IMR-90 (cell line): ENCODE measurements around the gene TRIM28. TPM values are rescaled to one million over a fixed set of nuclear protein-coding genes. Genes with fewer than 3 reads are reported as not detected.

Experiments
- ATAC-seq: fragments of 200-7000 bp; cut with Tn5 transposase; 2 replicates; pipeline ENCODE4 v1.9.1; 2020; ENCODE audit warnings: low read depth, mild to moderate bottlenecking, moderate library complexity
- BruUV-seq: library from RNA; stranded (reverse); fragments of 400-500 nt; replicated peaks from 2 replicates; lab custom pipeline; 2021; lab: Mats Ljungman, UMichigan
- CTCF ChIA-PET: fragments of 300-600 bp; formaldehyde crosslinking; extraction: SDS; loops from one replicate; lab custom pipeline; 2021; ENCODE audit warnings: antibody characterized with exemption; lab: Yijun Ruan, JAX
- POLR2A ChIA-PET: fragments of 300-600 bp; sonication (Branson Sonifier 250); formaldehyde crosslinking; loops from one replicate; lab custom pipeline; 2022; ENCODE audit warnings: antibody characterized with exemption; ENCODE audit not compliant: unreplicated experiment; lab: Charles Lee
- DNase-seq: peaks from one replicate; pipeline ENCODE4 v3.0.0; 2013
- H2AFZ ChIP-seq: replicated peaks from 2 replicates; pipeline ENCODE3; 2013; ENCODE audit warnings: low read length, mild to moderate bottlenecking; ENCODE audit not compliant: poor library complexity
- H2AK5ac ChIP-seq: 2 replicates; pipeline ENCODE4 v1.6.1; 2013; ENCODE audit warnings: low read depth, low read length, inconsistent platforms
- H2AK9ac ChIP-seq: replicated peaks from 2 replicates; pipeline ENCODE3; 2013; ENCODE audit warnings: mild to moderate bottlenecking, low read depth, low read length, moderate library complexity; ENCODE audit not compliant: poor library complexity
- H2BK120ac ChIP-seq: 2 replicates; pipeline ENCODE4 v1.6.1; 2013; ENCODE audit warnings: low read depth, low read length, inconsistent platforms
- H2BK15ac ChIP-seq: 3 replicates; pipeline ENCODE4 v1.6.1; 2013; ENCODE audit warnings: low read depth, low read length, inconsistent platforms
- H2BK20ac ChIP-seq: 2 replicates; pipeline ENCODE4 v1.6.1; 2013; ENCODE audit warnings: low read depth, mild to moderate bottlenecking, inconsistent platforms, low read length, moderate library complexity
- H2BK5ac ChIP-seq: 2 replicates; pipeline ENCODE4 v1.6.1; 2013; ENCODE audit warnings: mild to moderate bottlenecking, low read depth, low read length, inconsistent platforms; ENCODE audit not compliant: poor library complexity, severe bottlenecking
- H3K14ac ChIP-seq: replicated peaks from 2 replicates; pipeline ENCODE4 v1.6.1; 2013; ENCODE audit warnings: low read depth, low read length, inconsistent platforms
- H3K18ac ChIP-seq: 2 replicates; pipeline ENCODE4 v1.6.1; 2013; ENCODE audit warnings: low read depth, low read length, control low read depth
- H3K23ac ChIP-seq: 2 replicates; pipeline ENCODE4 v1.6.1; 2013; ENCODE audit warnings: low read depth, low read length, inconsistent platforms
- H3K27ac ChIP-seq: 2 replicates; pipeline ENCODE4 v1.5.1; 2013; ENCODE audit warnings: mild to moderate bottlenecking, control low read depth, low read length; ENCODE audit not compliant: insufficient read depth
- H3K27me3 ChIP-seq: 2 replicates; pipeline ENCODE4 v1.6.1; 2013; ENCODE audit warnings: low read length; ENCODE audit not compliant: control insufficient read depth, insufficient read depth
- H3K36me3 ChIP-seq: 2 replicates; pipeline ENCODE4 v1.6.1; 2013; ENCODE audit warnings: low read length, mixed read lengths; ENCODE audit not compliant: control insufficient read depth, insufficient read depth
- H3K4ac ChIP-seq: 2 replicates; pipeline ENCODE4 v1.6.1; 2013; ENCODE audit warnings: low read depth, low read length, inconsistent platforms
- H3K4me1 ChIP-seq: 2 replicates; pipeline ENCODE4 v1.6.1; 2013; ENCODE audit warnings: low read length, mixed read lengths; ENCODE audit not compliant: control insufficient read depth, insufficient read depth
- H3K4me2 ChIP-seq: 2 replicates; pipeline ENCODE4 v1.6.1; 2013; ENCODE audit warnings: low read depth, mild to moderate bottlenecking, control low read depth, low read length, moderate library complexity
- H3K4me3 ChIP-seq: 2 replicates; pipeline ENCODE4 v1.5.1; 2013; ENCODE audit warnings: low read depth, mild to moderate bottlenecking, control low read depth, low read length, moderate library complexity; ENCODE audit not compliant: insufficient read depth
- H3K56ac ChIP-seq: 2 replicates; pipeline ENCODE4 v1.6.1; 2013; ENCODE audit warnings: low read length, inconsistent platforms; ENCODE audit not compliant: insufficient read depth; ENCODE audit errors: extremely low read depth
- H3K79me1 ChIP-seq, 2 experiments: 2 replicates each; pipeline ENCODE4 v1.6.1; 2013; ENCODE audit warnings: low read length in 2 of 2, inconsistent platforms in 1 of 2, low read depth in 1 of 2
- H3K9ac ChIP-seq: 2 replicates; pipeline ENCODE4 v1.6.1; 2013; ENCODE audit warnings: low read depth, low read length, control low read depth
- H3K9me1 ChIP-seq: 2 replicates; pipeline ENCODE4 v1.6.1; 2013; ENCODE audit warnings: low read length, inconsistent platforms; ENCODE audit not compliant: insufficient read depth
- H3K9me3 ChIP-seq: 2 replicates; pipeline ENCODE4 v1.6.1; 2013; ENCODE audit warnings: low read length; ENCODE audit not compliant: control insufficient read depth, insufficient read depth
- H4K20me1 ChIP-seq: 2 replicates; pipeline ENCODE4 v1.6.1; 2013; ENCODE audit warnings: low read length, inconsistent platforms; ENCODE audit not compliant: insufficient read depth
- H4K5ac ChIP-seq: 2 replicates; pipeline ENCODE4 v1.6.1; 2013; ENCODE audit warnings: mild to moderate bottlenecking, low read depth, low read length, control low read depth
- H4K8ac ChIP-seq, 2 experiments: 2 replicates each; pipeline ENCODE4 v1.6.1; 2013; ENCODE audit warnings: low read depth in 2 of 2, low read length in 2 of 2, control low read depth in 1 of 2, inconsistent platforms in 1 of 2
- H4K91ac ChIP-seq: 2 replicates; pipeline ENCODE4 v1.6.1; 2013; ENCODE audit warnings: low read depth, low read length, inconsistent platforms; ENCODE audit not compliant: insufficient read depth
- BHLHE40 ChIP-seq: fragments of 150-350 bp; IDR thresholded peaks from 2 replicates; pipeline ENCODE4 v1.6.1; 2016; ENCODE audit warnings: mild to moderate bottlenecking, low read depth, low read length
- CEBPB ChIP-seq: IDR thresholded peaks from 2 replicates; pipeline ENCODE4 v1.6.1; 2012; ENCODE audit warnings: low read depth, low read length, improper control_type of control experiment
- CTCF ChIP-seq: conservative IDR thresholded peaks from 2 replicates; pipeline ENCODE4 v1.5.1; 2012; ENCODE audit warnings: mild to moderate bottlenecking, low read depth, low read length, improper control_type of control experiment
- FOS ChIP-seq: fragments of 150-350 bp; IDR thresholded peaks from 2 replicates; pipeline ENCODE4 v1.6.1; 2016; ENCODE audit warnings: low read depth, low read length
- NFE2L2 ChIP-seq: fragments of 150-350 bp; IDR thresholded peaks from 2 replicates; pipeline ENCODE4 v1.6.1; 2016; ENCODE audit warnings: low read depth, mild to moderate bottlenecking, low read length
- POLR2A ChIP-seq: IDR thresholded peaks from 2 replicates; pipeline ENCODE4 v1.6.1; 2012; ENCODE audit warnings: mild to moderate bottlenecking, low read depth, low read length
- RCOR1 ChIP-seq: IDR thresholded peaks from 2 replicates; pipeline ENCODE4 v1.6.1; 2012; ENCODE audit warnings: mild to moderate bottlenecking, low read length, improper control_type of control experiment; ENCODE audit not compliant: insufficient replicate concordance
- RFX5 ChIP-seq: IDR thresholded peaks from 2 replicates; pipeline ENCODE4 v1.8.0; 2012; ENCODE audit warnings: low read depth, mild to moderate bottlenecking, low read length, moderate library complexity
- USF2 ChIP-seq: fragments of 150-350 bp; IDR thresholded peaks from 2 replicates; pipeline ENCODE4 v1.6.1; 2017; ENCODE audit warnings: mild to moderate bottlenecking, antibody characterized with exemption, low read length, low read depth
- WGBS, 2 experiments: methylation state at CpG; one replicate each; pipeline versions ENCODE4 v1.1.5 to v1.1.7; 2013; ENCODE audit warnings: missing lambda C conversion rate in 2 of 2; ENCODE audit not compliant: insufficient read length in 1 of 2; ENCODE audit errors: extremely low coverage in 2 of 2; 5-methylcytosine and 5-hydroxymethylcytosine counted together
- dilution Hi-C: fragments of 300-500 bp; cut with HindIII; formaldehyde crosslinking; loops from one replicate; pipeline ENCODE4 v1.14.3; 2018; ENCODE audit warnings: low sequenced_read_pairs; ENCODE audit not compliant: unreplicated experiment
- in situ Hi-C: fragments of 300-500 bp; cut with MboI; formaldehyde crosslinking; loops from 3 replicates; pipeline ENCODE4 v1.14.3; 2019; ENCODE audit warnings: low sequenced_read_pairs, inconsistent platforms, mixed read lengths
- intact Hi-C: fragments of 100-400 bp; cut with micrococcal nuclease; formaldehyde crosslinking; loops from 2 replicates; pipeline ENCODE4 v1.10.0; 2022
- polyA plus RNA-seq, 3 experiments: library from polyadenylated mRNA; depleted of rRNA; stranded (reverse); fragments of >200 nt; gene quantifications; 2 replicates each; pipeline ENCODE4 v1.2.3, GENCODE V29; 2012; ENCODE audit warnings: low replicate concordance in 1 of 3
- total RNA-seq: library from RNA; depleted of rRNA; stranded (reverse); fragments of >200 nt; gene quantifications from 2 replicates; pipeline ENCODE4 v1.2.3, GENCODE V29; 2012

TRIM28 gene
- total and polyA plus RNA-seq, 2 of the 4 experiments (the other 2 are of a cell fraction), result 349 to 465 TPM

GRCh38 chr19:58558623-58559274 lies 14.9 kb downstream of the TRIM28 start:
- Histone ChIP-seq H4K91ac (peak overlapping the region; percentile 99), H4K20me1 (peaks cover 12% of the 10 kb centered on the region), H3K27ac (peak overlapping the region; percentile 100), H3K4ac (peak overlapping the region; percentile 99), H4K5ac (peak overlapping the region; percentile 95), H3K9me3 (no peaks in the 10 kb centered on the region), H2BK5ac (peak overlapping the region; percentile 100), H3K14ac (peak overlapping the region; percentile 99), H3K4me1 (peaks cover 31% of the 10 kb centered on the region), H3K79me1 (peaks cover 16 to 53% of the 10 kb centered on the region in 2 experiments), H2BK15ac (peak overlapping the region; percentile 67; the same call in 1 of the 3 replicates), H3K9me1 (peaks cover 27% of the 10 kb centered on the region), H3K4me2 (peak overlapping the region; percentile 91), H3K27me3 (no peaks in the 10 kb centered on the region), H2BK120ac (peak overlapping the region; percentile 84), H3K4me3 (peak overlapping the region; percentile 81), H3K9ac (peak overlapping the region; percentile 99), H3K18ac (peak overlapping the region; percentile 94), H3K56ac (peak overlapping the region; percentile 98), H3K36me3 (peaks cover 12% of the 10 kb centered on the region; the same call in 1 of the 2 replicates), H4K8ac (peak overlapping the region; percentile 100), H2BK20ac (peak overlapping the region; percentile 32; the same call in 1 of the 2 replicates), H2AFZ (peak overlapping the region; percentile 100), H2AK5ac (peak overlapping the region; percentile 99), H2AK9ac (peak overlapping the region; percentile 100), H3K23ac (peak overlapping the region; percentile 99)
- DNase-seq, result peak; percentile 98
- ChIA-PET POLR2A (no interaction called here), CTCF (no interaction called here)
- in situ Hi-C loops (no loop called here), intact Hi-C loops (loop anchor here (1.0 to 2.0 kb wide), 2 partner anchors 14 kb away; partner anchors contain the start of gene TRIM28), dilution Hi-C loops (no loop called here)
- no TSS peak for BruUV-seq
- no peak for TF ChIP-seq FOS
- no peak for TF ChIP-seq BHLHE40
- no peak for TF ChIP-seq RFX5
- peak; percentile 85 for TF ChIP-seq POLR2A
- no peak for TF ChIP-seq NFE2L2
- no peak for TF ChIP-seq CTCF
- TF ChIP-seq USF2, result no peak; the same call in 1 of the 2 replicates
- no peak for TF ChIP-seq RCOR1
- no peak for TF ChIP-seq CEBPB
- peak; percentile 69 for ATAC-seq
- 0% methylated on average over 47 of the region's 76 CpGs; no CpG with 5 or more reads in 1 of the 2 experiments for WGBS, 2 experiments
